Mammary epithelial cell (primary cell): ENCODE data around the gene POLH.

Source experiments
- EZH2 ChIP-seq: IDR thresholded peaks from 2 replicates; pipeline ENCODE4 v1.6.1; 2012; ENCODE audit warnings: low read length, inconsistent platforms, borderline replicate concordance
- TF ChIP-seq, protein P1 (sequence below), 2 donors: IDR thresholded peaks in 1 of 2; conservative IDR thresholded peaks in 1 of 2; 2 replicates each; pipeline ENCODE4 v1.5.1; 2011 to 2012; ENCODE audit warnings: inconsistent platforms in 2 of 2, low read length in 2 of 2, mild to moderate bottlenecking in 2 of 2, control low read depth in 1 of 2, low read depth in 1 of 2; ENCODE audit not compliant: insufficient read depth in 1 of 2; ENCODE audit errors: extremely low read depth in 1 of 2

DNA sequence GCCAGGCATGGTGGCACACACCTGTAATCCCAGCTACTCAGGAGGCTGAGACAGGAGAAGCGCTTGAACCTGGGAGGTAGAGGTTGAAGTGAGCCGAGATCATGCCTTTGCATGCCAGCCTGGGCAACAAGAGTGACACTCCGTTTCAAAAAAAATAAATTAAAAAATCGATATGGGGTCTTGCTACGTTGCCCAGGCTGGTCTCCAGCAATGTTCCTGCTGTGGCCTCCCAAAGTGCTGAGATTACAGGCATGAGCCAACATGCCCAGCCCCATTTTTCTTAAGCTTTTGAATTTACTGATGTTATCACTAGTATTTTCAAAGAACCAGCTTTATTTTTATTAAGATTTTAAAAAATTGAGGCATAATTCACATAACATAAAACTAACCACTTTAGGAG lies 35.5 kb upstream of the POLH start:
- TF ChIP-seq, protein P1, sequence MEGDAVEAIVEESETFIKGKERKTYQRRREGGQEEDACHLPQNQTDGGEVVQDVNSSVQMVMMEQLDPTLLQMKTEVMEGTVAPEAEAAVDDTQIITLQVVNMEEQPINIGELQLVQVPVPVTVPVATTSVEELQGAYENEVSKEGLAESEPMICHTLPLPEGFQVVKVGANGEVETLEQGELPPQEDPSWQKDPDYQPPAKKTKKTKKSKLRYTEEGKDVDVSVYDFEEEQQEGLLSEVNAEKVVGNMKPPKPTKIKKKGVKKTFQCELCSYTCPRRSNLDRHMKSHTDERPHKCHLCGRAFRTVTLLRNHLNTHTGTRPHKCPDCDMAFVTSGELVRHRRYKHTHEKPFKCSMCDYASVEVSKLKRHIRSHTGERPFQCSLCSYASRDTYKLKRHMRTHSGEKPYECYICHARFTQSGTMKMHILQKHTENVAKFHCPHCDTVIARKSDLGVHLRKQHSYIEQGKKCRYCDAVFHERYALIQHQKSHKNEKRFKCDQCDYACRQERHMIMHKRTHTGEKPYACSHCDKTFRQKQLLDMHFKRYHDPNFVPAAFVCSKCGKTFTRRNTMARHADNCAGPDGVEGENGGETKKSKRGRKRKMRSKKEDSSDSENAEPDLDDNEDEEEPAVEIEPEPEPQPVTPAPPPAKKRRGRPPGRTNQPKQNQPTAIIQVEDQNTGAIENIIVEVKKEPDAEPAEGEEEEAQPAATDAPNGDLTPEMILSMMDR (conservative IDR thresholded peaks at IDR 0.05 in 1 of 2, IDR thresholded peaks at IDR 0.05 in 1 of 2; ENCODE audit: extremely low read depth in 1 of 2, insufficient read depth in 1 of 2, low read depth in 1 of 2, low read length in 2 of 2) = no peak
- TF ChIP-seq EZH2 = no peak
